GM19193 (cell line): ENCODE results near the gene RBM19.

Experiments
- POLR2A ChIP-seq: IDR thresholded peaks from 4 replicates; pipeline ENCODE4 v1.6.1; 2011; ENCODE audit not compliant: insufficient read depth, insufficient read length; ENCODE audit errors: extremely low read depth

Gene RBM19

GRCh38 chr12:113895176-113895575, 70.9 kb downstream of the RBM19 start:
- no peak for TF ChIP-seq POLR2A

- TF ChIP-seq POLR2A: no peak
These were observed 71.4 kb downstream of the RBM19 start for GRCh38 chr12:113894697-113895096.

GRCh38 chr12:113893221-113893620, 72.9 kb downstream of the RBM19 start:
- TF ChIP-seq POLR2A: no peak

GRCh38 chr12:113892556-113892955, 73.6 kb downstream of the RBM19 start:
- TF ChIP-seq POLR2A: no peak

- no peak for TF ChIP-seq POLR2A
These were observed 74.2 kb downstream of the RBM19 start for GRCh38 chr12:113891739-113892520.

GRCh38 chr12:113891167-113891692, 74.9 kb downstream of the RBM19 start:
- no peak for TF ChIP-seq POLR2A

GRCh38 chr12:113889891-113890581, 76.1 kb downstream of the RBM19 start:
- no peak for TF ChIP-seq POLR2A

- no peak for TF ChIP-seq POLR2A
These were observed 77.0 kb downstream of the RBM19 start for GRCh38 chr12:113889076-113889475.

GRCh38 chr12:113888435-113888834, 77.7 kb downstream of the RBM19 start:
- TF ChIP-seq POLR2A: no peak

GRCh38 chr12:113887906-113888305, 78.2 kb downstream of the RBM19 start:
- TF ChIP-seq POLR2A: no peak

- no peak for TF ChIP-seq POLR2A
These were observed 79.4 kb downstream of the RBM19 start for GRCh38 chr12:113886721-113887120.

- no peak for TF ChIP-seq POLR2A
These were observed 81.7 kb downstream of the RBM19 start for GRCh38 chr12:113884392-113884791.

GRCh38 chr12:113882690-113883089, 83.4 kb downstream of the RBM19 start:
- no peak for TF ChIP-seq POLR2A

GRCh38 chr12:113880988-113881962, 84.8 kb downstream of the RBM19 start:
- no peak for TF ChIP-seq POLR2A

- no peak for TF ChIP-seq POLR2A
These were observed 85.8 kb downstream of the RBM19 start for GRCh38 chr12:113880326-113880725.
